ENCODE results near the gene LY6G6C. TPM values are rescaled to one million over a fixed set of nuclear protein-coding genes. Genes with fewer than 3 reads are reported as not detected.
A peak's percentile ranks its signal among the peaks of the same experiment; 100 is the strongest.

LY6G6C gene
- total and polyA plus RNA-seq, 10 of the 15 experiments (the other 5 are each of a cell fraction or from before 2014, with no cell fraction given): not detected

GRCh38 chr6:31739639-31740396 is 18.3 kb upstream of the LY6G6C start, which contains the start of gene MSH5 (continued):
- no peak; a peak in 1 of 4 replicates for TF ChIP-seq EP300 (IDR thresholded peaks at IDR 0.05; ENCODE audit: borderline replicate concordance in 1 of 2, control insufficient read depth in 1 of 2, low read depth in 2 of 2, low read length in 2 of 2)
- TF ChIP-seq, protein P1, sequence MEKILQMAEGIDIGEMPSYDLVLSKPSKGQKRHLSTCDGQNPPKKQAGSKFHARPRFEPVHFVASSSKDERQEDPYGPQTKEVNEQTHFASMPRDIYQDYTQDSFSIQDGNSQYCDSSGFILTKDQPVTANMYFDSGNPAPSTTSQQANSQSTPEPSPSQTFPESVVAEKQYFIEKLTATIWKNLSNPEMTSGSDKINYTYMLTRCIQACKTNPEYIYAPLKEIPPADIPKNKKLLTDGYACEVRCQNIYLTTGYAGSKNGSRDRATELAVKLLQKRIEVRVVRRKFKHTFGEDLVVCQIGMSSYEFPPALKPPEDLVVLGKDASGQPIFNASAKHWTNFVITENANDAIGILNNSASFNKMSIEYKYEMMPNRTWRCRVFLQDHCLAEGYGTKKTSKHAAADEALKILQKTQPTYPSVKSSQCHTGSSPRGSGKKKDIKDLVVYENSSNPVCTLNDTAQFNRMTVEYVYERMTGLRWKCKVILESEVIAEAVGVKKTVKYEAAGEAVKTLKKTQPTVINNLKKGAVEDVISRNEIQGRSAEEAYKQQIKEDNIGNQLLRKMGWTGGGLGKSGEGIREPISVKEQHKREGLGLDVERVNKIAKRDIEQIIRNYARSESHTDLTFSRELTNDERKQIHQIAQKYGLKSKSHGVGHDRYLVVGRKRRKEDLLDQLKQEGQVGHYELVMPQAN (conservative IDR thresholded peaks at IDR 0.05): peak; percentile 96
- TF ChIP-seq NFYB (IDR thresholded peaks at IDR 0.05; ENCODE audit: insufficient read depth, low read depth, low read length): peak; percentile 98
- TF ChIP-seq ZBED1 (IDR thresholded peaks at IDR 0.05; ENCODE audit: borderline replicate concordance): no peak
- TF ChIP-seq TARDBP (IDR thresholded peaks at IDR 0.05; ENCODE audit: borderline replicate concordance): peak; percentile 38; the same call in 1 of the 2 replicates

Data from GM12878 (cell line).